ENCODE data around the gene TOR3A.
"Not testable (repeated sequence)": the region's sequence is repeated elsewhere in the genome, so short reads cannot be mapped to it uniquely, and the experiment has no call there.

TOR3A gene

GRCh38 chr1:179115181-179115580 lies 33.3 kb downstream of the TOR3A start:
- no peak for DNase-seq

DNA sequence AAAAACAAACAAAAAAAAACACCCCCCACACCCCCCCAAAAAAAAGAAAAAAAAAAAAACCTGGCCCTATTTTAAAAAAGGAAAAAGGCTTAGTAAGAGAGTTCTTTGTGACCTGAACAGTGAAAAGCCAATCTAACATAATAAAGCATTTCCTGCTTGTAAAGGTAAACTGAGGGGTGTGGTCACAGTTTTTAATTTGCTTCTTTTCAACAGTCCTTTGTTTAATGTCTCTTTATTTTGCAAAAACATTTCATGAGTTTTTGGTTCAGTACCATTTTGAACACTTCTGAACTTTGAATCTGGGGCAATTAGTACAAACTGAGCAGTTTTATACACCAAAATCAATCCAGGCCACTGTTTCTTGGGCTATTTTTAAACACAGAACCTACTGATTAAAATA lies 37.6 kb downstream of the TOR3A start:
- no peak for DNase-seq

- DNase-seq, result no peak
Observed at GRCh38 chr1:179120736-179121135, 38.9 kb downstream of the TOR3A start.

GRCh38 chr1:179121159-179121938 lies 39.5 kb downstream of the TOR3A start:
- no peak for DNase-seq

DNA sequence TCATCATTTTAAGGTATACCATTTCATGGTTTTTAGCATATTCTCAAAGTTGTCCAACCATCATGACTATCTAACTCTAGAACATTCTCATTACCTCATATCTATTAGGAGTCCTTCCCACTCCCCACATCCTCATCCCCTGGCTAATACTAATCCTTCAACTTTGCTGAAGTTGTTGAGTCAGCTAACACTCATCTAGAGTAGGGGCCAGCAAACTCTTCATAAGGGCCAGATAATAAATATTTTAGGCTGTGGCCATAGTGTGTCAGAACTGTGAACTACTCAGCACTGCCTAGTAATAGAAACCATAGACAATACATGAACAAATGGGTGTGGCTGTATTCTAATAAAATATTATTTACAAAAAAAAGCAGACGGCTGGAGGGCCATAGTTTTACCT lies 43.0 kb downstream of the TOR3A start:
- DNase-seq, result no peak

DNA sequence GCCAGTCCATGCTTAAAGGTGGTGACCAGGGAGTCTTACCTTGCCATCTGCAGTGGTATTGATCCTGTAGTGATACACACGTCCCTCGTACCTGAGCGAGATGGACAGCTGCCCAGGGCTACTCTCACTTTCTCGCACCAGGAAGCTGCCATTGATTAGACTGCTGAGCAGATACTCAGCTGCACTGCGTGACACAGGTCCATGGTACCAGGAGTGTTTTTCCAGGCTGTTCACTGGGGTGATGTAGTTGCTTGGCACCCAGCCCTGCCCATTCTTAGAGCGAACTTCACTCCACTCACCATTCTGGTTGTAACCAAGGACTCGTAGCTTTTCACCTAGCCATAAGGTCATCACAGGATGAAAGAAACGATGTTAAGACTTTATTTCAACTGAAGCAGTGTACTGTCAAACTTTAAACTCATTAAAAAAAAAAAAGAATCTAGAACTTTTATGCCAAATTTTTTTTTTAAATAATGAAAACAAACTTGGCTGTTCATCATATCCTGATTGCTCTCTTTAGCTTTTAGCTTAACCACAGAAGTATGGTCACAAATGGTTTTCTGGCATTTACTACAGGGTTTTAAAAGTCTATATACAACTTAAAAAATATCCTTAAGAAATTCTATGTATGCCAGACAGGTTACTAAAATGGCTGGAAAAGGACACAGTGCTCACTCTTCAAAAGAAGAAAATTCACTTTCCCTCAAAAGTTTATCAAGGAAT lies 44.6 kb downstream of the TOR3A start:
- no peak for DNase-seq

- DNase-seq, result no peak
Observed at GRCh38 chr1:179127163-179127895, 45.5 kb downstream of the TOR3A start.

- no peak for DNase-seq
Observed at GRCh38 chr1:179128520-179128919, 46.6 kb downstream of the TOR3A start.

- DNase-seq, result no peak
Observed at GRCh38 chr1:179129702-179130473, 48.0 kb downstream of the TOR3A start.

DNA sequence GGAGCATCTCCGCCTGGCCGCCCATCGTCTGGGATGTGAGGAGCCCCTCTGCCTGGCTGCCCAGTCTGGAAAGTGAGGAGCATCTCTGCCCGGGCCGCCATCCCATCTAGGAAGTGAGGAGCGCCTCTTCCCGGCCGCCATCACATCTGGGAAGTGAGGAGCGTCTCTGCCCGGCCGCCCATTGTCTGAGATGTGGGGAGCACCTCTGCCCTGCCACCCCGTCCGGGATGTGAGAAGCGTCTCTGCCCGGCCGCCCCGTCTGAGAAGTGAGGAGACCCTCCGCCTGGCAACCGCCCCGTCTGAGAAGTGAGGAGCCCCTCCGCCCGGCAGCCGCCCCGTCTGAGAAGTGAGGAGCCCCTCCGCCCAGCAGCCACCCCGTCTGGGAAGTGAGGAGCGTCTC lies 53.3 kb downstream of the TOR3A start:
- not testable (repeated sequence) for DNase-seq

GRCh38 chr1:179135707-179136106 lies 53.8 kb downstream of the TOR3A start:
- not testable (repeated sequence) for DNase-seq

DNA sequence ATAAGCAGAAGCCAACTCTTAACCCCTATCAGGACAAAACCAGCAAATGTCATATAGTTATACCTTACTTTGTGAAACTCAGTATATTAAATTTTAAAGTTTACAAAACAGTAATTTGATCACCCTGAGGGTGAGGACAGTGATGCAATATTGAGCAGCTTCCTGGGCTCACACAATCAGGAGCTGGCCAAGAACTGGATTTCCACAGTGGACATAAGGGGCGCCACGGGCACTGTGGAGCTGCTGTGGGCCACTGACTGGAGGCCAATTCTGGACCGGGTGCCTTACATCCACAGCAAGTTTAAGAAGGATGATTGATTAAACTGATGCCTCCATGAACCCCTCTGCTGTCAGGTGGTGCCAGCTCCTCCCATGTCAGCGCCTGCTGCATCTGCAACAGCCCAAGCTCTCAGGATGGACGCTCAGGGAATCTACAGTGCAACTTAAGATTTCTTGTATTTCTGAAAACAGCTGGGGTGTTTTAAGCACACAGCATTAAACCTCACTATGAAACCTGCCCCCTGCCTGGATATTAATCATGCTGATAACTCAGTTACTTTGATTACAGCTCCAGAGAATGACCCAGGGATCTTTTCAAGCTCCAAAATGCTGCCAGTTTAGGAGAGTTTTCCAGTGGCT lies 55.9 kb downstream of the TOR3A start:
- no peak for DNase-seq

GRCh38 chr1:179138755-179139154 lies 56.9 kb downstream of the TOR3A start:
- DNase-seq, result not testable (repeated sequence)

- no peak for DNase-seq
Observed at GRCh38 chr1:179141592-179142251, 59.9 kb downstream of the TOR3A start.

DNA sequence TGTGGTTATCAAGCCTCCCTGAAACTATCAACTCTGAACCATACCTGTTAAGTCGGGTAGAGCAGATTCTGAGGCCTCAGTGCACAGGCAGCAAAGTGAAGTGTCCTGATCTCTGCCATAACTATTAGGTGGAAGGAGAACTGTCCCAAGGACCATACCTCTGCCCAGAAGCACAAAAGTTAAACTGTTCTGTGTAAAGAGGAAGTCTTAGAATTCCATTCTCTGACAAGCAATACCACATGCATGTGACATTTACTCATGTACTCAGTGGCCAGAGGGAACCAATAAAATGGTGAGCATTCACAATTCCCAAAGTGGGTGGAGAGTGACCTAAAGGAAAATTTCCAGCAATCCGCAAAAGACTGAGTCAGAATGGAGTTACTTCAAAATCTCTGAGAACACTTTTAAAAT lies 61.0 kb downstream of the TOR3A start:
- peak; percentile 58 for DNase-seq

GRCh38 chr1:179143322-179143721 lies 61.5 kb downstream of the TOR3A start:
- DNase-seq, result no peak

DNA sequence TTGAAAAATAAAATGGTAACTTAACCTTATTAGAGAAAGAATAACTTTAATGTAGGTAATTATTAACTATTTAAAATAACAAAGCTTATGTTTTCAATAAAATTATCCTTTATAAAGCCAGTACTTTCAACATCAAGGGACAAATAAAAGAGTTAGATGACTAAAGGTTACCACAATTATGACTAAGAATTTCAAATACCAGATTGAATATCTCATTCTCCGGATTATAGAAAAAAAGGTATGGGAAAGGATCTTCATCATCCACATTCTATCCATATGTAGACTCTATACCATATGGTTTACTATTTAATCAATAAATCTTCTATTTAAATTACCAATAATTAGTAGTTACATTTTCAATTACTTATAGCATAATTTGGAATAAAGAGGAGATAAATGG lies 62.8 kb downstream of the TOR3A start:
- DNase-seq, result no peak

GRCh38 chr1:179145521-179145920 lies 63.7 kb downstream of the TOR3A start:
- DNase-seq, result no peak
